CD14-positive monocyte (primary cell): ENCODE results near the gene PVR. TPM values are rescaled to one million over a fixed set of nuclear protein-coding genes. Genes with fewer than 3 reads are reported as not detected.
"Not testable (repeated sequence)": the region's sequence is repeated elsewhere in the genome, so short reads cannot be mapped to it uniquely, and the experiment has no call there.

Experiments
- DNase-seq, 3 donors: peaks; one replicate each; pipeline ENCODE4 v3.0.0-alpha.2; 2011 to 2022
- H2AFZ ChIP-seq: 2 replicates; pipeline ENCODE4 v1.6.0; 2012; ENCODE audit warnings: mild to moderate bottlenecking, low read depth, low read length, inconsistent platforms; ENCODE audit not compliant: insufficient read depth, poor library complexity, severe bottlenecking
- H3K27ac ChIP-seq, 2 donors: 1 replicate in 1 of 2; 2 replicates in 1 of 2; pipeline ENCODE4 v1.5.1; 2012 to 2013; ENCODE audit warnings: low read length in 2 of 2, control low read depth in 1 of 2, inconsistent platforms in 1 of 2, low read depth in 1 of 2, mild to moderate bottlenecking in 1 of 2
- H3K27me3 ChIP-seq, 2 donors: one replicate each; pipeline versions ENCODE4 v1.6.0 to v1.6.1; 2011 to 2013; ENCODE audit warnings: low read length in 2 of 2; ENCODE audit not compliant: control insufficient read depth in 2 of 2, insufficient read depth in 2 of 2
- H3K36me3 ChIP-seq, 2 donors: replicated peaks in 1 of 2; 1 replicate in 1 of 2; 2 replicates in 1 of 2; pipeline versions ENCODE4 v1.5.1 to v1.6.1; 2012 to 2013; ENCODE audit warnings: low read length in 2 of 2, control low read depth in 1 of 2, inconsistent platforms in 1 of 2, mild to moderate bottlenecking in 1 of 2; ENCODE audit not compliant: insufficient read depth in 2 of 2, control insufficient read depth in 1 of 2
- H3K4me1 ChIP-seq, 2 donors: 1 replicate in 1 of 2; 2 replicates in 1 of 2; pipeline versions ENCODE4 v1.5.1 to v1.6.1; 2012 to 2013; ENCODE audit warnings: low read length in 2 of 2, control low read depth in 1 of 2, inconsistent platforms in 1 of 2, mild to moderate bottlenecking in 1 of 2, moderate library complexity in 1 of 2; ENCODE audit not compliant: insufficient read depth in 2 of 2, control insufficient read depth in 1 of 2
- H3K4me2 ChIP-seq: replicated peaks from 2 replicates; pipeline ENCODE3; 2012; ENCODE audit warnings: low read length, moderate library complexity, mild to moderate bottlenecking; ENCODE audit not compliant: poor library complexity, severe bottlenecking; ENCODE audit errors: extremely low read depth
- H3K4me3 ChIP-seq, 3 experiments: fragments of 200-600 bp in 1 of 3; sonication (generic) in 1 of 3; replicated peaks in 1 of 3; 1 replicate in 2 of 3; 2 replicates in 1 of 3; pipeline ENCODE4 v1.5.1; 2011 to 2013; ENCODE audit warnings: low read length in 3 of 3, mild to moderate bottlenecking in 3 of 3, control low read depth in 2 of 3, low read depth in 2 of 3, inconsistent platforms in 1 of 3, moderate library complexity in 1 of 3
- H3K79me2 ChIP-seq: 2 replicates; pipeline ENCODE4 v1.6.0; 2012; ENCODE audit warnings: mild to moderate bottlenecking, control low read depth, inconsistent platforms, low read length, moderate library complexity; ENCODE audit not compliant: insufficient read depth
- H3K9ac ChIP-seq: 2 replicates; pipeline ENCODE4 v1.6.0; 2017; ENCODE audit warnings: low read length, mild to moderate bottlenecking; ENCODE audit not compliant: insufficient read depth, poor library complexity, severe bottlenecking
- H3K9me3 ChIP-seq, 2 donors: replicated peaks in 1 of 2; 1 replicate in 1 of 2; 2 replicates in 1 of 2; pipeline versions ENCODE4 v1.5.1 to v1.6.1; 2012 to 2013; ENCODE audit warnings: low read length in 2 of 2, control low read depth in 1 of 2; ENCODE audit not compliant: control insufficient read depth in 1 of 2, insufficient read depth in 1 of 2
- H4K20me1 ChIP-seq: 2 replicates; pipeline ENCODE4 v1.6.0; 2012; ENCODE audit warnings: mild to moderate bottlenecking, low read length, control low read depth, moderate library complexity; ENCODE audit not compliant: insufficient read depth
- H3K27ac Mint-ChIP-seq, 7 donors: one replicate each; pipeline ENCODE4 v1.8.0; 2020; ENCODE audit warnings: mild to moderate bottlenecking in 7 of 7, mixed read lengths in 7 of 7, moderate library complexity in 6 of 7, inconsistent platforms in 2 of 7
- H3K27me3 Mint-ChIP-seq, 3 donors: one replicate each; pipeline ENCODE4 v1.8.0; 2021 to 2022; ENCODE audit warnings: low read depth in 3 of 3, mild to moderate bottlenecking in 3 of 3, mixed read lengths in 3 of 3, moderate library complexity in 3 of 3, inconsistent platforms in 1 of 3
- H3K36me3 Mint-ChIP-seq, 2 donors: one replicate each; pipeline ENCODE4 v1.8.0; 2020; ENCODE audit warnings: mixed read lengths in 2 of 2, inconsistent platforms in 1 of 2, mild to moderate bottlenecking in 1 of 2
- H3K4me1 Mint-ChIP-seq: one replicate; pipeline ENCODE4 v1.8.0; 2020; ENCODE audit warnings: mild to moderate bottlenecking, mixed read lengths
- H3K4me3 Mint-ChIP-seq, 2 donors: one replicate each; pipeline ENCODE4 v1.8.0; 2020; ENCODE audit warnings: mild to moderate bottlenecking in 2 of 2, mixed read lengths in 2 of 2, moderate library complexity in 1 of 2
- H3K9me3 Mint-ChIP-seq, 7 donors: one replicate each; pipeline ENCODE4 v1.8.0; 2020 to 2022; ENCODE audit warnings: mixed read lengths in 7 of 7, mild to moderate bottlenecking in 6 of 7, moderate library complexity in 6 of 7, inconsistent platforms in 2 of 7
- WGBS: methylation state at CpG from one replicate; pipeline ENCODE4 v1.1.5; 2013; ENCODE audit warnings: missing lambda C conversion rate; ENCODE audit not compliant: insufficient coverage; 5-methylcytosine and 5-hydroxymethylcytosine counted together
- intact Hi-C, 2 donors: fragments of 100-400 bp; cut with micrococcal nuclease; formaldehyde crosslinking; loops; one replicate each; pipeline versions ENCODE4 v1.15.0 to v1.15.1; 2023
- polyA plus RNA-seq, 3 donors: library from polyadenylated mRNA; depleted of rRNA in 1 of 3; unstranded in 2 of 3; stranded (reverse) in 1 of 3; fragments of 300-500 nt in 2 of 3; fragments of >200 nt in 1 of 3; fragmentation: Illumina TruSeq in 2 of 3; gene quantifications; 1 replicate in 2 of 3; 2 replicates in 1 of 3; pipeline ENCODE4 v1.2.3, GENCODE V29; 2012 to 2021
- TF ChIP-seq, protein P1 (sequence below): fragments of 200-600 bp; IDR thresholded peaks from one replicate; pipeline ENCODE4 v1.8.0; 2022; ENCODE audit warnings: antibody characterized with exemption, mild to moderate bottlenecking

PVR gene
- polyA plus RNA-seq, 3 donors = 10.1 to 20.2 (median 12.9) TPM

DNA sequence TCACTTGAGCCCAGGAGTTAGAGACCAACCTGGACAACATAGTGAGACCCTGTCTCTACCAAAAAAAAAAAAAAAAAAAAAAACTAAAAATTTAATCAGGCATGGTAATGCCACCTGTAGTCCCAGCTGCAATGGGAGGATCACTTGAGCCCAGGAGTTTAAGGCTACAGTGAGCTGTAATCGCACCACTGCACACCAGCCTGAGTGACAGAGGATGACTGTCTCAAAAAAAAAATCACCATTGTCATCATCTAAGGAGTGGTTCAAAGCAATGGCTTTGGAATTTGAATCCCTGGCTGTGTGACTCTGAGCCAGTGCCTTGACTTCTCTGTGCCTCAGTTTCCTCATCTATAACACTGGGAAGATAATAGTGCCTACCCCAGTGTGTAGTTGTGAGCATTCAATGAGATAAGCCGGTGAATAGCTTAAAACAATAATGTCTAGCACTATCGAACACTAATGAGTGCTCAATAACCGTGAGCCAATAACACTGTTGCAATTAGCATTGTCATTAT is 18.8 kb upstream of the PVR start:
- no CpG with 5 or more reads among the region's 4 CpGs for WGBS

DNA sequence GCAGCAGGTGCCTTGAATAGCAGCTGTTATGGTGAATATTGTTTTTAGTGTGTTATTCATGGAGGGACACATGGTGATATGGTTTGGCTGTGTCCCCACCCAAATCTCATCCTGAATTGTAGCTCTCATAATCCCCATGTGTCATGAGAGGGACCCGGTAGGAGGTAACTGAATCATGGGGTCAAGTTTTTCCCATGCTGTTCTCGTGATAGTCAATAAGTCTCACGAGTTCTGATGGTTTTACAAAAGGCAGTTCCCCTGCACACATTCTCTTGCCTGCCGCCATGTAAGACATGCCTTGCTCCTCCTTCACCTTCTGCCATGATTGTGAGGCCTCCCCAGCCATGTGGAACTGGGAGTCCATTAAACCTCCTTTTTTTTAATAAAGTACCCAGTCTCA is 18.1 kb upstream of the PVR start:
- intact Hi-C loops, H3K27me3 Mint-ChIP-seq, H3K79me2 ChIP-seq, H3K27ac Mint-ChIP-seq, H4K20me1 ChIP-seq, H3K4me3 Mint-ChIP-seq, H3K36me3 ChIP-seq, H3K4me2 ChIP-seq, H2AFZ ChIP-seq, H3K27me3 ChIP-seq, H3K9me3 ChIP-seq, H3K36me3 Mint-ChIP-seq, H3K9ac ChIP-seq, H3K4me3 ChIP-seq, DNase-seq, H3K27ac ChIP-seq: not testable (repeated sequence)
- H3K4me1 ChIP-seq = peaks cover 34% of the 10 kb centered on the region in 2 donors
- 100% methylated on average over 3 of the region's 4 CpGs for WGBS
- peaks cover 29% of the 10 kb centered on the region for H3K4me1 Mint-ChIP-seq
- peaks cover 3 to 17% (median 6%) of the 10 kb centered on the region in 7 donors for H3K9me3 Mint-ChIP-seq

More for the DNA sequence above, 18.8 kb upstream of the PVR start:
- no peak overlapping the region for H3K4me3 Mint-ChIP-seq
- TF ChIP-seq, protein P1, sequence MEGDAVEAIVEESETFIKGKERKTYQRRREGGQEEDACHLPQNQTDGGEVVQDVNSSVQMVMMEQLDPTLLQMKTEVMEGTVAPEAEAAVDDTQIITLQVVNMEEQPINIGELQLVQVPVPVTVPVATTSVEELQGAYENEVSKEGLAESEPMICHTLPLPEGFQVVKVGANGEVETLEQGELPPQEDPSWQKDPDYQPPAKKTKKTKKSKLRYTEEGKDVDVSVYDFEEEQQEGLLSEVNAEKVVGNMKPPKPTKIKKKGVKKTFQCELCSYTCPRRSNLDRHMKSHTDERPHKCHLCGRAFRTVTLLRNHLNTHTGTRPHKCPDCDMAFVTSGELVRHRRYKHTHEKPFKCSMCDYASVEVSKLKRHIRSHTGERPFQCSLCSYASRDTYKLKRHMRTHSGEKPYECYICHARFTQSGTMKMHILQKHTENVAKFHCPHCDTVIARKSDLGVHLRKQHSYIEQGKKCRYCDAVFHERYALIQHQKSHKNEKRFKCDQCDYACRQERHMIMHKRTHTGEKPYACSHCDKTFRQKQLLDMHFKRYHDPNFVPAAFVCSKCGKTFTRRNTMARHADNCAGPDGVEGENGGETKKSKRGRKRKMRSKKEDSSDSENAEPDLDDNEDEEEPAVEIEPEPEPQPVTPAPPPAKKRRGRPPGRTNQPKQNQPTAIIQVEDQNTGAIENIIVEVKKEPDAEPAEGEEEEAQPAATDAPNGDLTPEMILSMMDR = no peak
- H3K9me3 Mint-ChIP-seq = peaks cover 3 to 17% (median 6%) of the 10 kb centered on the region in 7 donors
- no peak overlapping the region for H3K4me3 ChIP-seq
- DNase-seq = no peak
- H3K27ac ChIP-seq = no peak overlapping the region
- H3K36me3 Mint-ChIP-seq = no peaks in the 10 kb centered on the region
- H2AFZ ChIP-seq = no peak overlapping the region
- no peak overlapping the region for H3K4me2 ChIP-seq
- H3K9me3 ChIP-seq = peaks cover 0 to 5% of the 10 kb centered on the region in 2 donors
- intact Hi-C loops = no loop called here
- H3K27ac Mint-ChIP-seq = no peak overlapping the region
- peaks cover 31% of the 10 kb centered on the region for H3K4me1 Mint-ChIP-seq
- H4K20me1 ChIP-seq = no peaks in the 10 kb centered on the region
- peaks cover 2 to 4% (median 3%) of the 10 kb centered on the region in 3 donors for H3K27me3 Mint-ChIP-seq
- H3K4me1 ChIP-seq = peaks cover 36 to 39% of the 10 kb centered on the region in 2 donors
- no peak overlapping the region for H3K9ac ChIP-seq
- H3K27me3 ChIP-seq = no peaks in the 10 kb centered on the region
- no peaks in the 10 kb centered on the region for H3K36me3 ChIP-seq
- H3K79me2 ChIP-seq = no peaks in the 10 kb centered on the region
